GM10266 (cell line): ENCODE measurements around the gene MAPK9.

Source experiments
- DNase-seq: peaks from one replicate; pipeline ENCODE4 v3.0.0; 2012; ENCODE audit errors: extremely low spot score
- TF ChIP-seq, protein P1 (sequence below): IDR thresholded peaks from 2 replicates; pipeline ENCODE4 v1.5.1; 2012; ENCODE audit warnings: mild to moderate bottlenecking, low read depth; ENCODE audit not compliant: control insufficient read depth, insufficient read depth; ENCODE audit errors: missing control alignments

Gene MAPK9

DNA sequence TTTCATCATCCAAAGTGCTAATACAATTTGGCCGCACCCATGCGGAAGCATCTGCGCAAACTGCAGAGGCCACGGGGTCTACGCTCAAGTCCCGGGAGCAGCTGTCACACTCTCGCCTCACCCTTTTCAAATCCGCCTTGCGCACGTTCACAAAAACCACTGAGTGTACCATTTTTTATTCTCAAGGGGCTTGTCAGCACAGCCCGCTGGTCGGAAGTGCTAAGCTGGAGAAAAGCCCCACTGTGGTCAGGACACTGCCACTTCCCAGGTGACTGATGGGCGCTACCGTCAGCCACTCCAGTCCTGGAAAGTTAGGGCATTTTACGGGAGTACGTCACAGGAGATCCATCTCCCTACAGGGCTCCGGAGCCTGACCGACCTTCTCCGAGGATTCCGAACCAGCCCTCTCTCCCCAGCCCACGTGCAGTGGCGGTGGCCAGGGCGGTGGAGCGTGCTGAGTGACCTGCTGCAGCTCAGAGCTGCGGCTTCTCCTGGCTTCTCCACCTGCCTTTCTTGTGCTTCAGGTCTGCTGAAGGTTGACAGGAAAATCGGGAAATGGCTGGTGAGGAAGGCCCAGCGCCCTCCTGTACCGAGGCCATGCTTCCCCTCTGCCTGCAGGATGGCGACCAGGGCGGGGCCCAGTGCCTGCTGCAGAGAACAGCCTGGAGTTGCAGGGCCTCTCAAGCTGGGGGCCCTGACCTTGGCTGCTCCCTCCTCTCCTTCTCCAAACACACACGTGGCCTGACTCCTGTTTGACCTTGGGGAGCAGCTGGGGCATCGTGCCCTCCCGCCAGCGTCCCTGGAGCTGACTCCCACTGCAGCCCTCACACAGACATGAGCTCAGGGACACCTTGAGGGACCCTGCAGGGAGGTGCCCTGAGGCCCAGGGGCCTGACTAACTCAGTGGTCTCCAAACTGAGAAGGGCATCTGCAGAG, 97.2 kb downstream of the MAPK9 start:
- TF ChIP-seq, protein P1, sequence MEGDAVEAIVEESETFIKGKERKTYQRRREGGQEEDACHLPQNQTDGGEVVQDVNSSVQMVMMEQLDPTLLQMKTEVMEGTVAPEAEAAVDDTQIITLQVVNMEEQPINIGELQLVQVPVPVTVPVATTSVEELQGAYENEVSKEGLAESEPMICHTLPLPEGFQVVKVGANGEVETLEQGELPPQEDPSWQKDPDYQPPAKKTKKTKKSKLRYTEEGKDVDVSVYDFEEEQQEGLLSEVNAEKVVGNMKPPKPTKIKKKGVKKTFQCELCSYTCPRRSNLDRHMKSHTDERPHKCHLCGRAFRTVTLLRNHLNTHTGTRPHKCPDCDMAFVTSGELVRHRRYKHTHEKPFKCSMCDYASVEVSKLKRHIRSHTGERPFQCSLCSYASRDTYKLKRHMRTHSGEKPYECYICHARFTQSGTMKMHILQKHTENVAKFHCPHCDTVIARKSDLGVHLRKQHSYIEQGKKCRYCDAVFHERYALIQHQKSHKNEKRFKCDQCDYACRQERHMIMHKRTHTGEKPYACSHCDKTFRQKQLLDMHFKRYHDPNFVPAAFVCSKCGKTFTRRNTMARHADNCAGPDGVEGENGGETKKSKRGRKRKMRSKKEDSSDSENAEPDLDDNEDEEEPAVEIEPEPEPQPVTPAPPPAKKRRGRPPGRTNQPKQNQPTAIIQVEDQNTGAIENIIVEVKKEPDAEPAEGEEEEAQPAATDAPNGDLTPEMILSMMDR = no peak
- DNase-seq = no peak

DNA sequence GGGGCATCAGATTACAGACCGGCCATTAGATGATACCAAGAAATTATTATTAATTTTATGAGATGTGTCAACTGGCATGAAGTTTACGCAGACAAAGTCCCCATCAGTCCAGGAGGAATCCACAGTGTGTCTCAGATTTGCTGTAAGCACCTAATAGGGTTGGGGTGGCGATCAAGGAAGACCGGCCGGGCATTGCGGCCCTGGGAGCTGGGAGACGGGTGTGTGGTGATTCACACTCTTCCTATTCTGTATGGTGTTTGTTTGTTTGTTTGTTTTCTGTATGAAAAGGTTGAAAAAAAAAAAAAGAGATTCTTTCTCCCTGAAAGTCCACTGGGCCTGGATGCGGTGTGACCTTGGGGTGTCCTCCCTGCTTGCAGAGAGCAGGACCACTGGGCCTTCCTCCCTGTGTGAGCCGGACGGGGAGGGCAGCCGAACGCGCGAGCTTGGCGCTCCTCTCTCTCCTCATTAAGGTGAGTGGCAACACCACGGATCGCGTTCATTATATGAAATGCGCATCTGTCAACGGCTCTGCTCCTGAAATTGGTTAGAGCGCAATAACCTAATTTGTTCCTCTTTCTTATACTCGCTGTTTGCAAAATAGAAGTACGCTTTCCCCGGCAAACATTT, 98.0 kb downstream of the MAPK9 start:
- no peak for DNase-seq
- TF ChIP-seq, protein P1 = no peak

DNA sequence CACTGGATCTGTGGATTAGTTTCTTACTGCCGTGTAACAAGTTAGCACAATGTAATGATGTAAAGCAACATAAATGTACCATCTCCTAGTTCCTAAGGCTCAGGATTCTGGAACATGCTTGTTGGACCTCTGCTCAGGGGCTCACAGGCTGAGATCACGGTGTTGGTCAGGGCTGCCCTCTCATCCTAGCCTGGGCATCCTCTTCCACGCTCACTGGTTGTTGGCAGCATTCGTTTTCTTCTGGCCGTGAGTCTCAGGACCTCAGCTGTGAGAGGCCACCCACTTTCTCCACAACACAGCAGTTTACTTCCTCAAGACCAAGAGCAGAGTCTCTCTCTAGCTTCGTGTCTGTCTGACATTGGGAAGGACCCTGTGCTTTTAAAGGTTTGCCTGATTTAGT, 100.2 kb downstream of the MAPK9 start:
- no peak for DNase-seq
- TF ChIP-seq, protein P1 = no peak

DNA sequence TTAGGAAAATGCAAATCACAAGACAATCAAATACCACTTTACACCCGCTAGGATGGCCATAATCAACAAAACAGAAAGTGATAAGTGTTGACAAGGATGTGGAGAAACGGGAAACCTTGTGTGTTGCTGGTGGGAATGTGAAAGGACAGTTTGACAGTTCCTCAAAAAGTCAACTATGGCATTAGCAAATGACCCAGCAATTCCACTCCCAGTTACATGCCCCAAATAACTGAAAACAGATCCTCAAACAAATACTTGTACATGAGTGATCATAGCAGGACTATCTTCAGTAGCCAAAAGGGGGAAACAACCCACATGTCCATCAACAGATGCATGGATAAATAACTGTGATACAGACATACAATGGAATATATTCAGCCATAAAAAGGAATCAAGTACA, 104.1 kb downstream of the MAPK9 start:
- no peak for DNase-seq
- TF ChIP-seq, protein P1 = no peak
